Measurements from ENCODE around the gene WWOX.

WWOX gene

GRCh38 chr16:78473031-78473699 lies 373.7 kb downstream of the WWOX start:
- peak; percentile 26 for DNase-seq (ENCODE audit: low spot score)

GRCh38 chr16:78474762-78475161 lies 375.3 kb downstream of the WWOX start:
- no peak for DNase-seq (ENCODE audit: low spot score)

- no peak for DNase-seq (ENCODE audit: low spot score)
Observed at GRCh38 chr16:78476615-78477014, 377.2 kb downstream of the WWOX start.

GRCh38 chr16:78478267-78478861 lies 378.9 kb downstream of the WWOX start:
- DNase-seq (ENCODE audit: low spot score) = no peak

GRCh38 chr16:78479723-78480122 lies 380.3 kb downstream of the WWOX start:
- no peak for DNase-seq (ENCODE audit: low spot score)

- no peak for DNase-seq (ENCODE audit: low spot score)
Observed at GRCh38 chr16:78480588-78480987, 381.1 kb downstream of the WWOX start.

- no peak for DNase-seq (ENCODE audit: low spot score)
Observed at GRCh38 chr16:78483124-78483992, 383.9 kb downstream of the WWOX start.

GRCh38 chr16:78484509-78485058 lies 385.1 kb downstream of the WWOX start:
- no peak for DNase-seq (ENCODE audit: low spot score)

GRCh38 chr16:78485188-78485916 lies 385.9 kb downstream of the WWOX start:
- no peak for DNase-seq (ENCODE audit: low spot score)

- no peak for DNase-seq (ENCODE audit: low spot score)
Observed at GRCh38 chr16:78485917-78486257, 386.4 kb downstream of the WWOX start.

- no peak for DNase-seq (ENCODE audit: low spot score)
Observed at GRCh38 chr16:78487471-78487870, 388.0 kb downstream of the WWOX start.

- peak; percentile 17 for DNase-seq (ENCODE audit: low spot score)
Observed at GRCh38 chr16:78489072-78489471, 389.6 kb downstream of the WWOX start.

GRCh38 chr16:78489631-78490030 lies 390.2 kb downstream of the WWOX start:
- DNase-seq (ENCODE audit: low spot score) = peak; percentile 8

GRCh38 chr16:78490431-78490830 lies 391.0 kb downstream of the WWOX start:
- no peak for DNase-seq (ENCODE audit: low spot score)

GRCh38 chr16:78490847-78491246 lies 391.4 kb downstream of the WWOX start:
- DNase-seq (ENCODE audit: low spot score) = peak; percentile 21

GRCh38 chr16:78493573-78493972 lies 394.1 kb downstream of the WWOX start:
- DNase-seq (ENCODE audit: low spot score) = no peak

- DNase-seq (ENCODE audit: low spot score) = peak; percentile 20
Observed at GRCh38 chr16:78494105-78494504, 394.7 kb downstream of the WWOX start.

GRCh38 chr16:78494674-78495073 lies 395.2 kb downstream of the WWOX start:
- peak; percentile 11 for DNase-seq (ENCODE audit: low spot score)

- DNase-seq (ENCODE audit: low spot score) = peak; percentile 1
Observed at GRCh38 chr16:78496189-78496588, 396.7 kb downstream of the WWOX start.

GRCh38 chr16:78499399-78499798 lies 399.9 kb downstream of the WWOX start:
- no peak for DNase-seq (ENCODE audit: low spot score)

GRCh38 chr16:78500659-78501270 lies 401.3 kb downstream of the WWOX start:
- DNase-seq (ENCODE audit: low spot score) = no peak

- no peak for DNase-seq (ENCODE audit: low spot score)
Observed at GRCh38 chr16:78501744-78502143, 402.3 kb downstream of the WWOX start.

All from ecto neural progenitor cell (in vitro differentiated cells).